WTC11 (cell line): ENCODE data around the gene CX3CL1. TPM values are rescaled to one million over a fixed set of nuclear protein-coding genes. Genes with fewer than 3 reads are reported as not detected.

ENCODE experiments used
- ATAC-seq: fragments of 200-7000 bp; cut with Tn5 transposase; 2 replicates; pipeline ENCODE4 v1.10.0; 2021; ENCODE audit warnings: mild to moderate bottlenecking, moderate library complexity
- CTCF ChIA-PET: fragments of 300-600 bp; sonication (Branson Sonifier 250); formaldehyde crosslinking; loops from one replicate; lab custom pipeline; 2021; ENCODE audit warnings: antibody characterized with exemption; lab: Charles Lee
- POLR2A ChIA-PET: fragments of 350-600 bp; sonication (Branson Sonifier 250); formaldehyde crosslinking; loops from one replicate; lab custom pipeline; 2021; ENCODE audit warnings: antibody characterized with exemption; lab: Charles Lee
- DNase-seq: peaks from one replicate; pipeline ENCODE4 v3.0.0; 2021; ENCODE audit warnings: low spot score
- H3K27ac Mint-ChIP-seq: 2 replicates; pipeline ENCODE4 v1.8.0; 2021; ENCODE audit warnings: mixed read lengths
- H3K27me3 Mint-ChIP-seq: 2 replicates; pipeline ENCODE4 v1.8.0; 2021; ENCODE audit warnings: low read depth, mild to moderate bottlenecking, moderate library complexity, mixed read lengths
- H3K36me3 Mint-ChIP-seq: 2 replicates; pipeline ENCODE4 v1.8.0; 2021; ENCODE audit warnings: mixed read lengths
- H3K4me1 Mint-ChIP-seq: 2 replicates; pipeline ENCODE4 v1.8.0; 2022; ENCODE audit warnings: mixed read lengths
- H3K4me3 Mint-ChIP-seq: 2 replicates; pipeline ENCODE4 v1.8.0; 2021; ENCODE audit warnings: mild to moderate bottlenecking, moderate library complexity, mixed read lengths
- H3K9me3 Mint-ChIP-seq: 2 replicates; pipeline ENCODE4 v1.8.0; 2021; ENCODE audit warnings: mixed read lengths
- ATF1 ChIP-seq: sonication (generic); formaldehyde crosslinking; IDR thresholded peaks from 2 replicates; pipeline ENCODE4 v1.8.1; 2023; ENCODE audit warnings: mild to moderate bottlenecking, moderate library complexity, missing genetic modification reagents
- CREB1 ChIP-seq: sonication (generic); formaldehyde crosslinking; IDR thresholded peaks from 2 replicates; pipeline ENCODE4 v1.8.0; 2023; ENCODE audit warnings: mild to moderate bottlenecking, missing genetic modification reagents
- ETV6 ChIP-seq: sonication (generic); formaldehyde crosslinking; IDR thresholded peaks from 2 replicates; pipeline ENCODE4 v1.8.1; 2022; ENCODE audit warnings: mild to moderate bottlenecking, missing genetic modification reagents
- GRHL2 ChIP-seq: fragments of 250-450 bp; sonication (Bioruptor Pico); IDR thresholded peaks from 2 replicates; pipeline ENCODE4 v1.8.0; 2022; ENCODE audit warnings: mild to moderate bottlenecking, moderate library complexity; ENCODE audit not compliant: insufficient replicate concordance, severe bottlenecking
- GTF2I ChIP-seq: fragments of 250-450 bp; sonication (Bioruptor Pico); conservative IDR thresholded peaks from 2 replicates; pipeline ENCODE4 v1.4.0; 2021; ENCODE audit warnings: mild to moderate bottlenecking
- KAT7 ChIP-seq: sonication (generic); formaldehyde crosslinking; IDR thresholded peaks from 2 replicates; pipeline ENCODE4 v1.8.1; 2023; ENCODE audit warnings: missing genetic modification reagents, mild to moderate bottlenecking, borderline replicate concordance
- NR2C2 ChIP-seq: sonication (generic); formaldehyde crosslinking; IDR thresholded peaks from 2 replicates; pipeline ENCODE4 v1.8.0; 2022; ENCODE audit warnings: mild to moderate bottlenecking, missing genetic modification reagents
- SMAD4 ChIP-seq: sonication (generic); formaldehyde crosslinking; IDR thresholded peaks from 2 replicates; pipeline ENCODE4 v1.8.0; 2022; ENCODE audit warnings: mild to moderate bottlenecking, missing genetic modification reagents
- TEAD4 ChIP-seq: sonication (generic); formaldehyde crosslinking; IDR thresholded peaks from 2 replicates; pipeline ENCODE4 v1.8.0; 2022; ENCODE audit warnings: mild to moderate bottlenecking, missing genetic modification reagents
- TP53 ChIP-seq: sonication (generic); formaldehyde crosslinking; IDR thresholded peaks from 2 replicates; pipeline ENCODE4 v1.8.1; 2023; ENCODE audit warnings: mild to moderate bottlenecking, missing genetic modification reagents
- ZNF138 ChIP-seq: sonication (generic); formaldehyde crosslinking; conservative IDR thresholded peaks from 2 replicates; pipeline ENCODE4 v1.8.1; 2022; ENCODE audit warnings: mild to moderate bottlenecking, moderate library complexity, missing genetic modification reagents
- ZNF671 ChIP-seq: fragments of 250-450 bp; sonication (Bioruptor Pico); IDR thresholded peaks from 2 replicates; pipeline ENCODE4 v1.8.0; 2021; ENCODE audit warnings: mild to moderate bottlenecking
- total RNA-seq: library from RNA; stranded (reverse); gene quantifications from 3 replicates; pipeline ENCODE4 v1.2.3, GENCODE V29; 2021
- TF ChIP-seq, protein P1 (sequence below): fragments of 200-600 bp; IDR thresholded peaks from 2 replicates; pipeline ENCODE4 v1.8.0; 2022; ENCODE audit warnings: antibody characterized with exemption
- TF ChIP-seq, protein P2 (sequence below): sonication (generic); formaldehyde crosslinking; IDR thresholded peaks from 2 replicates; pipeline ENCODE4 v1.8.1; 2023; ENCODE audit warnings: mild to moderate bottlenecking, missing genetic modification reagents
- TF ChIP-seq, protein P3 (sequence below): sonication (generic); formaldehyde crosslinking; conservative IDR thresholded peaks from 2 replicates; pipeline ENCODE4 v1.8.1; 2022; ENCODE audit warnings: mild to moderate bottlenecking, missing genetic modification reagents
- TF ChIP-seq, protein P4 (sequence below): sonication (generic); formaldehyde crosslinking; IDR thresholded peaks from 2 replicates; pipeline ENCODE4 v1.8.1; 2023; ENCODE audit warnings: mild to moderate bottlenecking, missing genetic modification reagents, moderate library complexity
- TF ChIP-seq, protein P5 (sequence below): sonication (generic); formaldehyde crosslinking; IDR thresholded peaks from 2 replicates; pipeline ENCODE4 v1.8.1; 2023; ENCODE audit warnings: mild to moderate bottlenecking, missing genetic modification reagents
- TF ChIP-seq, protein P6 (sequence below): sonication (generic); formaldehyde crosslinking; IDR thresholded peaks from 2 replicates; pipeline ENCODE4 v1.8.0; 2023; ENCODE audit warnings: missing genetic modification reagents
- TF ChIP-seq, protein P7 (sequence below): sonication (generic); formaldehyde crosslinking; IDR thresholded peaks from 2 replicates; pipeline ENCODE4 v1.8.1; 2022; ENCODE audit warnings: mild to moderate bottlenecking, missing genetic modification reagents, moderate library complexity, borderline replicate concordance
- TF ChIP-seq, protein P8 (sequence below): fragments of 250-450 bp; sonication (Bioruptor Pico); IDR thresholded peaks from 2 replicates; pipeline ENCODE4 v1.9.0; 2021; ENCODE audit warnings: mild to moderate bottlenecking

The CX3CL1 gene
- total RNA-seq, 1 experiment from 2014 or later = 1.2 TPM

DNA sequence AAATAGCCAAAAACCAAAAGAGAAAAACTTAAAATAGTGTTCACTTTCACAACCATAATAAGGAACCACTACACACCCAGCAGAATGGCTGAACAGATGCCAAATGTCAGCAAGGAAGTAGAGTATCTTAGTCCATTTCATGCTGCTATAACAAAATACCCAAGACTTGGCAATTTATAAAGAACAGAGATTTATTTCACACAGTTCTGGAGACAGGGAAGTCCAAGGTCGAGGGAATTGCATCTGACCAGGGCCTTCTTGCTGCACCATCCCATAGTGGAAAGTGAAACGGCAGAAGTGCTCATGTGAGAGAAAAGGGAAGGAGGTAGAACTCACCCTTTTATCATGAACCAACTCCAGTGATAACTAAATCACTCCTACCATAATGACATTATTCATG lies 47.5 kb upstream of the CX3CL1 start (continued):
- TF ChIP-seq, protein P1, sequence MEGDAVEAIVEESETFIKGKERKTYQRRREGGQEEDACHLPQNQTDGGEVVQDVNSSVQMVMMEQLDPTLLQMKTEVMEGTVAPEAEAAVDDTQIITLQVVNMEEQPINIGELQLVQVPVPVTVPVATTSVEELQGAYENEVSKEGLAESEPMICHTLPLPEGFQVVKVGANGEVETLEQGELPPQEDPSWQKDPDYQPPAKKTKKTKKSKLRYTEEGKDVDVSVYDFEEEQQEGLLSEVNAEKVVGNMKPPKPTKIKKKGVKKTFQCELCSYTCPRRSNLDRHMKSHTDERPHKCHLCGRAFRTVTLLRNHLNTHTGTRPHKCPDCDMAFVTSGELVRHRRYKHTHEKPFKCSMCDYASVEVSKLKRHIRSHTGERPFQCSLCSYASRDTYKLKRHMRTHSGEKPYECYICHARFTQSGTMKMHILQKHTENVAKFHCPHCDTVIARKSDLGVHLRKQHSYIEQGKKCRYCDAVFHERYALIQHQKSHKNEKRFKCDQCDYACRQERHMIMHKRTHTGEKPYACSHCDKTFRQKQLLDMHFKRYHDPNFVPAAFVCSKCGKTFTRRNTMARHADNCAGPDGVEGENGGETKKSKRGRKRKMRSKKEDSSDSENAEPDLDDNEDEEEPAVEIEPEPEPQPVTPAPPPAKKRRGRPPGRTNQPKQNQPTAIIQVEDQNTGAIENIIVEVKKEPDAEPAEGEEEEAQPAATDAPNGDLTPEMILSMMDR = no peak
- TF ChIP-seq TP53 (CRISPR knock-in tag) (no peak), CREB1 (no peak), ATF1 (CRISPR knock-in tag) (no peak), ZNF671 (CRISPR knock-in tag) (no peak)
- TF ChIP-seq, all 79 proteins: peak for 0

DNA sequence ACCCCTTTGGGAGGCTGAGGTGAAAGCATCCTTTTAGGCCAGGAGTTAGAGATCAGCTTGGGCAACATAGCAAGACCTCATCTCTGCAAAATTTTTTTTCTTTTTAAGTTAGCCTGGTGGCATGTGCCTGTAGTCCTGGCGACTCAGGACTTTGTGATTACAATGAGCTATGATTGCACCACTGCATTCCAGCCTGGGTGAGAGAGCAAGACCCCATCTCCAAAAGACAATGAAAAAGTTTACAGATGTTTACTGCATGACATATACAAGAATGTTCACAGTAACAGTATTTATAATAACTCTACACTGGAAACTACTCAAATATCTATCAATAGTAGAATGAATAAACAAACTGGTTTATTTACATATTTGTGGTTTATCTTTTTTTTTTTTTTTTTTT lies 46.8 kb upstream of the CX3CL1 start:
- Mint-ChIP-seq H3K9me3 (peaks cover 6% of the 10 kb centered on the region), H3K27ac (no peak overlapping the region), H3K4me3 (no peak overlapping the region), H3K4me1 (no peaks in the 10 kb centered on the region), H3K36me3 (no peaks in the 10 kb centered on the region), H3K27me3 (no peaks in the 10 kb centered on the region)
- TF ChIP-seq, protein P2, sequence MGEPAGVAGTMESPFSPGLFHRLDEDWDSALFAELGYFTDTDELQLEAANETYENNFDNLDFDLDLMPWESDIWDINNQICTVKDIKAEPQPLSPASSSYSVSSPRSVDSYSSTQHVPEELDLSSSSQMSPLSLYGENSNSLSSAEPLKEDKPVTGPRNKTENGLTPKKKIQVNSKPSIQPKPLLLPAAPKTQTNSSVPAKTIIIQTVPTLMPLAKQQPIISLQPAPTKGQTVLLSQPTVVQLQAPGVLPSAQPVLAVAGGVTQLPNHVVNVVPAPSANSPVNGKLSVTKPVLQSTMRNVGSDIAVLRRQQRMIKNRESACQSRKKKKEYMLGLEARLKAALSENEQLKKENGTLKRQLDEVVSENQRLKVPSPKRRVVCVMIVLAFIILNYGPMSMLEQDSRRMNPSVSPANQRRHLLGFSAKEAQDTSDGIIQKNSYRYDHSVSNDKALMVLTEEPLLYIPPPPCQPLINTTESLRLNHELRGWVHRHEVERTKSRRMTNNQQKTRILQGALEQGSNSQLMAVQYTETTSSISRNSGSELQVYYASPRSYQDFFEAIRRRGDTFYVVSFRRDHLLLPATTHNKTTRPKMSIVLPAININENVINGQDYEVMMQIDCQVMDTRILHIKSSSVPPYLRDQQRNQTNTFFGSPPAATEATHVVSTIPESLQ (CRISPR knock-in tag) = no peak
- TF ChIP-seq ATF1 (CRISPR knock-in tag) (no peak), GRHL2 (CRISPR knock-in tag) (no peak), GTF2I (CRISPR knock-in tag) (no peak), TP53 (CRISPR knock-in tag) (no peak), NR2C2 (CRISPR knock-in tag) (no peak), TEAD4 (CRISPR knock-in tag) (no peak), ETV6 (CRISPR knock-in tag) (no peak), SMAD4 (no peak), ZNF138 (CRISPR knock-in tag) (no peak), CREB1 (no peak), KAT7 (CRISPR knock-in tag) (no peak)
- TF ChIP-seq, protein P3, sequence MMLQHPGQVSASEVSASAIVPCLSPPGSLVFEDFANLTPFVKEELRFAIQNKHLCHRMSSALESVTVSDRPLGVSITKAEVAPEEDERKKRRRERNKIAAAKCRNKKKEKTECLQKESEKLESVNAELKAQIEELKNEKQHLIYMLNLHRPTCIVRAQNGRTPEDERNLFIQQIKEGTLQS (CRISPR knock-in tag) = no peak
- TF ChIP-seq, protein P4, sequence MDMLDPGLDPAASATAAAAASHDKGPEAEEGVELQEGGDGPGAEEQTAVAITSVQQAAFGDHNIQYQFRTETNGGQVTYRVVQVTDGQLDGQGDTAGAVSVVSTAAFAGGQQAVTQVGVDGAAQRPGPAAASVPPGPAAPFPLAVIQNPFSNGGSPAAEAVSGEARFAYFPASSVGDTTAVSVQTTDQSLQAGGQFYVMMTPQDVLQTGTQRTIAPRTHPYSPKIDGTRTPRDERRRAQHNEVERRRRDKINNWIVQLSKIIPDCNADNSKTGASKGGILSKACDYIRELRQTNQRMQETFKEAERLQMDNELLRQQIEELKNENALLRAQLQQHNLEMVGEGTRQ (CRISPR knock-in tag) = no peak
- TF ChIP-seq, protein P5, sequence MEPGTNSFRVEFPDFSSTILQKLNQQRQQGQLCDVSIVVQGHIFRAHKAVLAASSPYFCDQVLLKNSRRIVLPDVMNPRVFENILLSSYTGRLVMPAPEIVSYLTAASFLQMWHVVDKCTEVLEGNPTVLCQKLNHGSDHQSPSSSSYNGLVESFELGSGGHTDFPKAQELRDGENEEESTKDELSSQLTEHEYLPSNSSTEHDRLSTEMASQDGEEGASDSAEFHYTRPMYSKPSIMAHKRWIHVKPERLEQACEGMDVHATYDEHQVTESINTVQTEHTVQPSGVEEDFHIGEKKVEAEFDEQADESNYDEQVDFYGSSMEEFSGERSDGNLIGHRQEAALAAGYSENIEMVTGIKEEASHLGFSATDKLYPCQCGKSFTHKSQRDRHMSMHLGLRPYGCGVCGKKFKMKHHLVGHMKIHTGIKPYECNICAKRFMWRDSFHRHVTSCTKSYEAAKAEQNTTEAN (CRISPR knock-in tag) = no peak
- TF ChIP-seq, protein P6, sequence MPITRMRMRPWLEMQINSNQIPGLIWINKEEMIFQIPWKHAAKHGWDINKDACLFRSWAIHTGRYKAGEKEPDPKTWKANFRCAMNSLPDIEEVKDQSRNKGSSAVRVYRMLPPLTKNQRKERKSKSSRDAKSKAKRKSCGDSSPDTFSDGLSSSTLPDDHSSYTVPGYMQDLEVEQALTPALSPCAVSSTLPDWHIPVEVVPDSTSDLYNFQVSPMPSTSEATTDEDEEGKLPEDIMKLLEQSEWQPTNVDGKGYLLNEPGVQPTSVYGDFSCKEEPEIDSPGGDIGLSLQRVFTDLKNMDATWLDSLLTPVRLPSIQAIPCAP (CRISPR knock-in tag) = no peak
- TF ChIP-seq, protein P7, sequence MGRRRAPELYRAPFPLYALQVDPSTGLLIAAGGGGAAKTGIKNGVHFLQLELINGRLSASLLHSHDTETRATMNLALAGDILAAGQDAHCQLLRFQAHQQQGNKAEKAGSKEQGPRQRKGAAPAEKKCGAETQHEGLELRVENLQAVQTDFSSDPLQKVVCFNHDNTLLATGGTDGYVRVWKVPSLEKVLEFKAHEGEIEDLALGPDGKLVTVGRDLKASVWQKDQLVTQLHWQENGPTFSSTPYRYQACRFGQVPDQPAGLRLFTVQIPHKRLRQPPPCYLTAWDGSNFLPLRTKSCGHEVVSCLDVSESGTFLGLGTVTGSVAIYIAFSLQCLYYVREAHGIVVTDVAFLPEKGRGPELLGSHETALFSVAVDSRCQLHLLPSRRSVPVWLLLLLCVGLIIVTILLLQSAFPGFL = no peak
- TF ChIP-seq, protein P8, sequence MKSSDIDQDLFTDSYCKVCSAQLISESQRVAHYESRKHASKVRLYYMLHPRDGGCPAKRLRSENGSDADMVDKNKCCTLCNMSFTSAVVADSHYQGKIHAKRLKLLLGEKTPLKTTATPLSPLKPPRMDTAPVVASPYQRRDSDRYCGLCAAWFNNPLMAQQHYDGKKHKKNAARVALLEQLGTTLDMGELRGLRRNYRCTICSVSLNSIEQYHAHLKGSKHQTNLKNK = no peak
- POLR2A ChIA-PET = interaction anchor here (0.7 kb wide), 1 partner anchor 8 kb away, joined by 5 read pairs; no protein-coding TSS in a partner anchor
- ATAC-seq = no peak
- no peak for DNase-seq
- CTCF ChIA-PET = interaction anchor here (0.6 kb wide), 1 partner anchor 606 kb away, joined by 3 read pairs; no protein-coding TSS in a partner anchor
